ENCODE results near the gene C9orf50. TPM values are rescaled to one million over a fixed set of nuclear protein-coding genes. Genes with fewer than 3 reads are reported as not detected.
"Not testable (repeated sequence)": the region's sequence is repeated elsewhere in the genome, so short reads cannot be mapped to it uniquely, and the experiment has no call there.

C9orf50 gene
- polyA plus RNA-seq, 4 donors = 0.27 to 1.1 (median 0.49) TPM

DNA sequence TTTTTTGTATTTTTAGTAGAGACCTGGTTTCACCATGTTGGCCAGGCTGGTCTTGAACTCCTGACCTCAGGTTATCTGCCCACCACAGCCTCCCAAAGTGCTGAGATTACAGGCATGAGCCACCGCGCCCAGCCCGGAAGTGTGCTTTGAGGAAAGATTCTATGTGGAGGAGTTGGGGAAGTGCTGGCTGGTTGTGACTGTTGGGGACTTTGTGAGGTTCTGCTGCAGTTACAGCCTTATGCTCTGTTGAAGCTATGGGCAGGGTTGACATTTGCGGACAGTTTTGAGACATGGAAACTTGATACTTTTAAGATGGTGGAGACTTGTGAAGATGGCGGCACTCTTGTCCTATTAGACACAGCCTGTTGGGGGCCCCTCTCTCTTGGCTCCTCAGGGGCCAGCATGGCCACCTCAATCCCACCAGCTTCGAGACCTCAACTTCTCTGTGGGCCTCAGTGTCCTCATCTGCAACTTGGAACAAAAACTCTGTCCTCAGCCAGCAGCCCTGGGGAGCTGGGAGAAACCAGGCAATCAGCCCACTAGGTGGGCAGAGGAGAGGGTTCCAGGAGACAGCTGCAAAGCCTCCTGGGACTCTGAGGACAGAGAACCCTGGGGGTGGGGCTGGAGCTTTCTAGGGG is 24.9 kb downstream of the C9orf50 start:
- no peak for DNase-seq (ENCODE audit: low read depth in 4 of 4, low spot score in 3 of 4)

DNA sequence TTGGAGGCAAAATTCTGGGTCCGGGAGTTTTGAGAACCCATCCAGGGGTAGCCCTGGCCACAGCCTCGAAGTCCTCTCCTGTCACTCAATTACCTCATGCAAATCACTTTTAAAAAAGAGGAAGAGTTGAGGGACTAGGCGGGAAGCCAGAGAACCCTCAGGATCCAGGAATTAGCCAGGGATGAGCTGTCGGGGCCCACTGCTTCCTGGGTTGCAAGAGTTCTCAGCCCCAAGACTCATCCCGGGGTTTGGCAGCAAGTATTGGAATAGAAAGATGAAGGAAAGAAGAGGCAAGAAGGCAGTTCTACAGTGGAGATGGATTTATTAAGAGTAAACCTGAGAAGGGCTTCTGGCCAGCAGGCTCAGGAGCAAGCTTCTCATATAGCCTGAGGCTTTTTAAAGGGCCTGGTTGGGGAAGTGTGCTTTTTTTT is 25.6 kb downstream of the C9orf50 start:
- DNase-seq (ENCODE audit: low read depth in 4 of 4, low spot score in 3 of 4) = no peak

DNA sequence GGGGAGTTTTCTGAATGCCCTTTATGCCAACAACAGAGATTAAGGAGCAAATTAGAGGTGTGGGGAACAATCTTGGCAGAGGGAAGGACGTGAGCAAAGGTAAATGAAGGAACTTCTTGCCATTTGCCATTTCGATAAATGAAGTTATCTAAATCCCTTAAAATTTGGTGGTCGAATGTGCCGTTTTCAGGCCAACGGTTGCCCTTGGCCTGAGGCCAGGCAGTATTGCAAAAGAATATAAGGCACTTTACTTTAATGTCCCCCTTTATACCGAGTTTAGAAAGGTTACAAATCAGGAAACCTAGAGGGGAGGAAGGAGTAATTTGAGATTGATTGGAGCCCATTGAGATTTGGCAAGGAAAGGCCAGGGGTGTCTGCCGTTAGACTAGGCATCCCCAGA is 26.3 kb downstream of the C9orf50 start:
- no peak for DNase-seq (ENCODE audit: low read depth in 4 of 4, low spot score in 3 of 4)

DNA sequence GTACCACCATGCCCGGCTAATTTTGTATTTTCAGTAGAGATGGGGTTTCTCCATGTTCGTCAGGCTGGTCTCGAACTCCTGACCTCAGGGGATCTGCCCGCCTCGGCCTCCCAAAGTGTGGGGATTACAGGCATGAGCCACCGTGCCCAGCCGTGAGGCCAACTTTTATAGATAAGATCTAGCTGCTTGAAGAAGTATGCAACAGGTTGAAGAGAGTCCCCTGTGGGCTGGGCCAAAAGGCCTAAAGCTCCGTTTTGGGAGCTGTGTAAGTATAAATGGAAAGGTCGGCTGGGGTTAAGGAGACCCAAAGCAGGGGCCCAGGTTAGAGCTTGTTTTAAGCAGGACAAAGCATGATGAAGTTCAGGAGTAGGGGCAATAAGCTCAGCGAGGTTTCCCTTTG is 28.1 kb downstream of the C9orf50 start:
- DNase-seq (ENCODE audit: low read depth in 4 of 4, low spot score in 3 of 4) = not testable (repeated sequence)

DNA sequence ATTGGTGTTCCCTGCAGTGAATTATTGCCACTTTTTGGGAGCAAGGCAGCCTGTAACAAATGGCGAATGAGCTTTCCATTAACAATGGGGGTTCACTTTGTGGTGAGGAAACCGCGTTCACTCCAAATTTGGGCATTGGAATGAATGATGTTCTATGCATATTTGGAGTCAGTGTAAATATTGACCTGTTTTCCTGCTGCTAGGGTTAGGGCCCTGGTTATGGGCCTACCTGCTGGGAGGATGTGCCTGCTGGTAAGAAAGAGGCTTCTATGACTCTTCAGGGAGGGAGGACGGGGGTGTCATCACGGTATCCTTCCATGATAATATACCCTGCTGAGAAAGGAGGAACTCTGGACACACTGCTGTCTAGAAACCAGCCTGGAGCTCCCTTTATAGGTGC is 29.0 kb downstream of the C9orf50 start:
- DNase-seq (ENCODE audit: low read depth in 4 of 4, low spot score in 3 of 4) = no peak

DNA sequence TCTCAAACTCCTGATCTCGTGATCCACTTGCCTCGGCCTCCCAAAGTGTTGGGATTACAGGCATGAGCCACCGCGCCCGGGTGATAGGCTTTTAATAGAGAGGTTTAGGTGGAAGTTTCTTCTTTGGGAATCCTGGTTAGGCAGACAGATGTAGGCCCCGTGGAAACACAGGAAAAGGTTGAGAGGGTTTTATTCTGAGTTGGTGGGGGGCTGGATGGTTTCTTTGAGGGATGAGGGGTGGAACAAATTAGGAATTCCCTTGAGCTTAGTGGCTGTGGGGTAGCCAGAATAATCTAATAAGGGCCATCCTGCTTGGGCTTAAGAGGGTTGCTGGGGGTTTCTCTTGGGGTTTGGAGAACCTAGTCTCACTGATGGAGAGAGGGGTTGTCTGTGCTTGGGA is 30.4 kb downstream of the C9orf50 start:
- DNase-seq (ENCODE audit: low read depth in 4 of 4, low spot score in 3 of 4) = no peak

DNA sequence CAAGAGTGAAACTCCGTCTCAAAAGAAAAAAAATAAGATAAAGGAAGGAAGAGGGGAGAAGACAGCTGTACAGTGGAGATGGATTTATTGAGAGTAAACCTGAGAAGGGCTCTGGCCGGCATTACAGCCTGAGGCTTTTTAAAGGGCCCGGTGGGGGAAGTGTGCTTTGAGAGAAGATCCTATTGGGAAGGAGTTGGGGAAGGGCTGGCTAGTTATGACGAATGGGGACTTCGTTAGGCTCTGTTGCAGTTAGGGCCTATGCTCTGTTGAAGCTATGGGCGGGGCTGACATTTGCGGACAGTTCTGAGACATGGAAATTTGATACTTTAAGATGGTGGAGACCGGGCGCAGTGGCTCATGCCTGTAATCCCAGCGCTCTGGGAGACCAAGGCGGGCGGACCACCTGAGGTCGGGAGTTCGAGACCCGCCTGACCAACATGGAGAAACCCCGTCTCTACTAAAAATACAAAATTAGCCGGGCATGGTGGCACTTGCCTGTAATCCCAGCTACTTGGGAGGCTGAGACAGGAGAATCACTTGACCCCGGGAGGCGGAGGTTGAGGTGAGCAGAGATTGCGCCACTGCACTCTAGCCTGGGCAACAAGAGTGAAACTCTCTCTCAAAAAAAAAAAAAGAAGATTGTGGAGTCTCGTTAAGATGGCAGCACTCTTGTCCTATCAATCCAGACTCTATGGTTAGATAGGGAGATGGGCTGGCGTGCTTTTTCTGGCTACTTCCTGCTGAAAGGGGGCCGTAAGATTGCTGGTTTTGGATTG is 33.2 kb downstream of the C9orf50 start:
- DNase-seq (ENCODE audit: low read depth in 4 of 4, low spot score in 3 of 4) = no peak

DNA sequence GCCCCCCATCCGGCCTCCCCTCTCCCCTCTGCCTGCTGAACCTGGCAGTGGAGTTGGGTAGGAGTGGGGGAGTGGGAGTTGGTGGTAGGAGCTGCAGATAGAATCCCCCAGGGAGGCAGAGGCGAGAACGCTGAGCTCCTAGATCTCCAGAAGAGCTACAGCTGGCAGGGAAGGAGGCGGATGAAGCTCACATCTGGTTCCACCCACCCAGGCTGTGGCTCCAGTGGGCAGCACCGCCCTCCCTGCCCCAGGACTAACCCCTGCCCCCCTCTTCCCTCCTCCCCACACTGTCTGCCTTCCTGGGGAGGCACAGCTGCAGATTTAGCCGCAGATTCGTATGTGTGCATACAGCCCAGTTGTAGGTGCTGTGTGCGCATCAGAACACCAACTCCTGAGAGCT is 34.2 kb downstream of the C9orf50 start:
- DNase-seq (ENCODE audit: low read depth in 4 of 4, low spot score in 3 of 4) = no peak

DNA sequence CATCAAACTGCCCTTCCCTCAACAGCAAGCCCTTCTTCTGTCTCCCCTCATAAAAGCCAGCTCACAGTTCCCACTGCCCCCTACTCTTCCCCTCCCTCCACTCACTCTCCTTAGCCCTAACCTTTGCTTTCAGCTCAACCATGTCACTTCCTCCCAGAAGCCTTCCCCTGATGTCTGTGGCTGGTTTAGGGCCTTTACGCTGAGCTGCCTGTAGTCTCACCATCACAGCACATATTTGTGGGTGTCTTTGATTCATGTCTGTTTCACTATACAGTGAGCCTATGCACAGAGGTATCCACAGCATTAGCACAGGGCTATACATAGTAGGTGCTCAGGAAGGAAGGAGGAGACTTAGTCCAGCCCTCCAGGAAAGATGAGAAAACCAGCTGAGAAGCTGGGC is 34.7 kb downstream of the C9orf50 start:
- no peak for DNase-seq (ENCODE audit: low read depth in 4 of 4, low spot score in 3 of 4)

DNA sequence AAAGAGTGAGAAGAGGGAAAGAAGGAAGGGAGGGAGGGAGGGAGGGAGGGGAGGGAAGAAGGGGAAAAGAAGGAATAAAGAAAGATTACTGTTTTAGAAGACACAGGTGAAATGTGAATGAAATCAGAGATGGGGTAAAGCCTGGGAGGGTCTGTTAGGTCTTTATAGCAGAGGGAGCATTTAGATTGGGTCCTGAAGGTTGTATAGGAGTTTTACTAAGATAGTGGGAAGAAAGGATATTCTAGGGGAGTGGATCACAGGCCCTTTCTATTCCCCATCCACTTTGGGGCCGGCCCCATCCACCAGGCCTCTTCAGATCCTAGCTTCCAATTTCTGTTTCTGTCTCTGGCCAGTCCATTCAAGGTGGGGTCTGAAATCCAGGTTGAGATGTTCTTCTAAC is 35.5 kb downstream of the C9orf50 start:
- no peak for DNase-seq (ENCODE audit: low read depth in 4 of 4, low spot score in 3 of 4)

DNA sequence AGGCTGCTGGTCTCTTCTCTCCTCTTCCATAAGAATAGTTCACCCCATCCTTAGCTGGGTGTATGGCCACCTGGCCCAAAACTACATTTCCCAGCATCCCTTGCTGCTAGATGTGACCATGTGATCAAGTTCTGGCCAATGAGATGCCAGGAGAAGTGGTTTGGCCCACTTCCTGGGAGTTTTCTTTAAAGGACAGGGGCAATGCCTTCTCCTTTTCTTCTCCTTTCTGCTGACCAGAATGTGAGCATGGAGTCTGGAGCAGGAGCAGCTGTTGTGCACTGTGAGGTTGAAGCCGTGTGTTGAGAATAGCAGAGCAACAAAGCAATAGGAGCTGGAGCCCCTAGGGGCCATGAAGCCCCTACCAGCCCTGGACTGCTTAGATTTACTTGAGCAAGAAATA is 36.8 kb downstream of the C9orf50 start:
- no peak for DNase-seq (ENCODE audit: low read depth in 4 of 4, low spot score in 3 of 4)

DNA sequence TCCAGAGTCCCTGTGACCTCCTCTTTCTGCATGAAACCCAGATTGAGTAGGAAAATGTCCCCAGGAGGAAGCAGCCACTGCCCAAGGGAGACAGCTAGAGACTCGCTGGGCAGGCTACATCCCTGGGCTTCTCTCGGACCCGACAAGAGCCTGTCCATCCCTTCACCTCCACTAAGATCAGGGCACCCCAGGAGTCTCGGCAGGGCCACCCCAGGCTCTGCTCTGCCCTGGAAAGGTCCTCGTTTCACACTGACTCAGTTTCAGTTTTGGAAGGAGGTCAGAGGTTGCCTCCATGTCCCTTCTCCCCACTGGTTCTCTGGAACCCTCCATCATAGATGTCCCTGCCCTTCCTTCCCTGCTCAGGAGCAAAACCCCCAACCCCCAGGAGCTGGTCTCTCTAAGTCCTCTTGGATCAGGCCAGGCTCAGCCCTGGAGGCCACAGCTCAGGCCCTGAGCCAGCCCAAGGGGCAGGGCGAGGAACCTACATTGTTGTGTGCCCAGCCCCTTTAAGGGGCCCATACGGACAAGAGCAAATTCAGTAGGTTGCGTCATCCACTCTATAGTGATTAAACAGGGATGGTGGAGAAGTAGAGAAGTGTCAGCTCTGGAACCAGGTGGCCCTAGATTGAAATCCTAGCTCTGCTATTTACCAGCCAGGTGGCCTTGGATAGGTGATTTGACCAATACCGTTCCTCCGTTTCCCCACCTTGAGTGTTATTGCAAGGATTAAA is 37.4 kb downstream of the C9orf50 start:
- no peak for DNase-seq (ENCODE audit: low read depth in 4 of 4, low spot score in 3 of 4)

DNA sequence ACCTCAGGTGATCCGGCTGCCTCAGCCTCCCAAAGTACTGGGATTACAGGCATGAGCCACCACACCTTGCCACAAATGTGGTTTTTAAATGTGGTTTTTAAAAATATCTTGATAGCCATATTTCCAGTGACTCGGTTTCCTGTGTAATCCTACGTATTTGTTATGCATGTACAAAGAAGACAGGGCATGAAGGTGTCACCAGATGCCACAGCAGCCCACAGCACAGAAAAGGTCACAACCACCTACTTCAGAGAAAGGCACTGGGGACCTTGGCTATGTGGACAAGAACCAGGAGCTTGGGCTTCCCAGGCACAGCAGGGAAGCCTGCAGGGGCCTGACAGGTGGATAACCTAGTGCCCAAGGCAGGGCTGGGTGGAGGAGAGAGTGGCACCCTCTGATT is 38.0 kb downstream of the C9orf50 start:
- DNase-seq (ENCODE audit: low read depth in 4 of 4, low spot score in 3 of 4) = no peak

DNA sequence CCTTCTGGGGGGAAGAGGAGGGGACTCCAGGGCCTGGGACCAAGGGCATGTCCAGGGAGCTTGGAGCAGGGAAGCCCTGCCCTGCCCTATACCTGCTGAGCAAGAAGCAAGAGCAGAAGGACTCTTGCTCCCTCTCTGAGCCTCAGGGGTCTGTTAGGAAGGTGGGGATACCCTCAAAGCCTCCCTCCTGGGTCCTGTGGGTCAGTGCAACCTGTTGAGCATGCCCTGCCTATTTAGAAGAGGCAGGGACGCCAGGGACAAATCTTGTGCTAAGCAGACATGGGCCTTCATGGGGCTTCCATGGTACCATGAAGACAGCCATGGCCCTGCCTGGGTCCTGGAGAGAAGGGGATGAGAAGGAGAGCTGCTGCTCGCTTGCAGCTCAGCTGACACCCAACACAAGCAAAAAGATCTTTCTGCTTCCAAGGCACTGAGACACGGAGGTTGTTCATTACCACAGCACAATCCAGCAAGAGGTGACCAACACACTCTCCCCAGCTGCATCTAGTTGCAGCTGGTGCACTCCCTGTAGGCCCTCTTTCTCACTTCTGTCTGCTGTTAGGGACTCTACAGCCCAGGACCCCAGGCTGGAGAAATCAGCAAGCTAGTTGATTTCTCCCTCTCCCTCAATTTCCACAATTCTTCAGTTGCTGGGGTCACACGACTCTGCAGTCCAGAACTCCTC is 39.3 kb downstream of the C9orf50 start:
- no peak for DNase-seq (ENCODE audit: low read depth in 4 of 4, low spot score in 3 of 4)

DNA sequence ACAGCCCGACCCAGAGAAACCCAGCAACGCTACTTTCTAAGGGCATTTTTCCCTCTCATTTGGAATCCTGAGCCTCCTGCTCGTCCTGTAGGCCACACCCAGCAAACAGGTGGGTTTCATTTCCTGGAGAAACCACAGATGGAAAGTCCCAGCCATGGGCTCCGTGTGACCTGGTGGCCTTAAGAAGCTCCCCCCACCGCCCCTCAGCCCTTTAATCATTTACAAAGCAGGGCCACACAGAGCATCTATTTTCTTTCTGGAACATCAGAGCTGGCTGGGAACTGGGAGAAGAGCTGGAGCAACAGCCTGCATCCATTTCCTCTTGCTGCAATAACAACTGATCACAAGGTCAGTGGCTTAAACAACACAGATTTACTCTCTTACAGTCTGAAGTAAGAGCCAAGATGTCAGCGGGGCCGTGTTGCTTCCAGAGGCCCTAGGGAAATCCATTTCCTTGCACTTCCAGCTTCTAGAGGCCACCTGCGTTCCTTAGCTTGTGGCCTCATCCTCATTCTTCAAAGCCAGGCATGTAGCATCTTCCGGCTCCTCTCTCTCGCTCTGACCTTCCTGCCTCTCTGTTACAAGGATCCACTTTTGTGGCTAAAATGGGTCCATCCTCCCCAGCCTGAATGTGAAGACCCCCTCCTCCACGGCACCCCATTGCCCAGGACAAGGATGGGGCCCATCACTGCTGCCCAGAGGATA is 40.5 kb downstream of the C9orf50 start:
- no peak for DNase-seq (ENCODE audit: low read depth in 4 of 4, low spot score in 3 of 4)

DNA sequence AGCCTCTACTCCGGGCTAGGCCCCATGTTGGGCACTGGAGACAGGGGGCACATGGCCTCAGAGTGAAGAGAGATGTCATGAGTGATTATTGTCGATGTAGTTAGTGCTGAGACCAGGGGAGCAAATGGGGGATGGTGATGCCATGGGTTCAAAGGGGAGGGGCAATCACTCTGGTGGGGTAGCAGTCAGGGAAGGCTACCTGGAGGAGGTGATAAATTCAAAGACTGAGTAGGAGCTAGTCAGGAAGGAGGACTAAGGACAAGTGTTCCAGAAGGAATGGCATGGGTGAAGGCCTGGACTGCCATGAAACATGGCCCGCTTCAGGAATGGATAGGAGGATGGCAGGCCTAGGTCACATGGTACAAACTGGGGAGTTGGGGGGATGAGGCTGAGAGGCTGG is 41.6 kb downstream of the C9orf50 start:
- no peak for DNase-seq (ENCODE audit: low read depth in 4 of 4, low spot score in 3 of 4)

DNA sequence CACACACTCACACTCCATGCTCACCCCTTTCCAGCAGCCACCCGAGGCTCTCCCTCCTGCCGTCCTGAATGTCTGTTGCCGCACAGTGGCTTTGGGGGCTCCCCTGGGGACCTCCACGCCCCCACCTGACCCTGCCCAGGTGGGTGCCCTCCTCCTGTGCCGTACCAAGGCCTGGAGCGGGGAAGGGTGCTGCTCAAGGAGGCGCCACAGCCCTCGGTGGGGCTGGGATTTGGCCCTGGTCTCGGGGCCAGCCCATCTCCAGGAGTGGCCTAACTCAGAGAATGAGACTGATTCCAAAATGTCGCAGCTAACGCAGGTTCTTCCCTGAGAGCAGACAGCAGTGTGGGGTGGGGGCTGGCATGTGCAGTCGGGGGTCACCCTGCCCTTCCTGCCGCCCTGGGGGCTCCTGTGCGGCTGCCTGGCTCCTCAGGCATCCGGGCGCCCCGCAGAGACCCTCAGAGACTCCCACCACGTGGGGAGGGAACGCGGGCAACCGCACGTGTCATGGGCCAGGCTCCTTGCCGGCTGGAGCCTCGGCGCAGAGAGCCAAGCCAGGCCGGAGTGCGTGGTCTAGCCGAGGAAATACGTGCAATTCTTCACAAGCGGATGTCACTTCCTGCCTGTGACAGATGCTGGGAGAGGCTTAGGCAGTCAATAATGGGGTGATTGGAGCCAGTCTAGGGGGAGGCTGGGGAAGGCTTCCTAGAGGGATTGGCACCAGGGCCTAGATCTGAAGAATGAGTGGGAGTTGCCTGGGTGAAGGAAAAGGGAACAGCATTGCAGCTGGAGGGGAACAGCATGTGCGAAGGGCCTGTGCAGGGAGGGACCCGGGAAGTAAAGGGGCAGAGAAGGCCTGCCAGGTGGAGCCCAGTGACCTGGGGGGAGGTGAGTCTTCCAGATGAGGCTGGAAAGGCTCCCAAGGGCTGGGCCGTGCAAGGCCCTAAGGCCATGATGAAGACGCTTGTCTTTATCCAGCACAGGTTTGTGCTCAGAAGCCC is 44.1 kb downstream of the C9orf50 start:
- DNase-seq (ENCODE audit: low read depth in 4 of 4, low spot score in 3 of 4) = no peak

DNA sequence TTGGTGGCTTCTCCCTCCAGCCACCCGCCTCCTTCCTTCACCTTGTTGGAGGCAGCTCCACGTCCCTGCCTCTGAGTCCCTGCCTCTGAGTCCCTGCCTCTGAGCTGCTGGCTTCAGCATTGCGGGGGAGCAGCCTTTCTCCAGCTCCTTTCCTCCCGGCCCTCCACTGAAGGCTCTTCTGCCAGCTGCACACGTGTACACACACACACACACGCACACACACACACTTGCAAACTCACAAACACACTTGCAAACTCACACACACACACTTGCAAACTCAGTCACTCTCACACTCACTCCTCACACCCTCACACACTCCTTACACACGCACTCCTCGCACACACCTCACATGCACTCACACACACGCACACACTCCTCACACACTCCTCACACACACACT is 45.1 kb downstream of the C9orf50 start:
- no peak for DNase-seq (ENCODE audit: low read depth in 4 of 4, low spot score in 3 of 4)

DNA sequence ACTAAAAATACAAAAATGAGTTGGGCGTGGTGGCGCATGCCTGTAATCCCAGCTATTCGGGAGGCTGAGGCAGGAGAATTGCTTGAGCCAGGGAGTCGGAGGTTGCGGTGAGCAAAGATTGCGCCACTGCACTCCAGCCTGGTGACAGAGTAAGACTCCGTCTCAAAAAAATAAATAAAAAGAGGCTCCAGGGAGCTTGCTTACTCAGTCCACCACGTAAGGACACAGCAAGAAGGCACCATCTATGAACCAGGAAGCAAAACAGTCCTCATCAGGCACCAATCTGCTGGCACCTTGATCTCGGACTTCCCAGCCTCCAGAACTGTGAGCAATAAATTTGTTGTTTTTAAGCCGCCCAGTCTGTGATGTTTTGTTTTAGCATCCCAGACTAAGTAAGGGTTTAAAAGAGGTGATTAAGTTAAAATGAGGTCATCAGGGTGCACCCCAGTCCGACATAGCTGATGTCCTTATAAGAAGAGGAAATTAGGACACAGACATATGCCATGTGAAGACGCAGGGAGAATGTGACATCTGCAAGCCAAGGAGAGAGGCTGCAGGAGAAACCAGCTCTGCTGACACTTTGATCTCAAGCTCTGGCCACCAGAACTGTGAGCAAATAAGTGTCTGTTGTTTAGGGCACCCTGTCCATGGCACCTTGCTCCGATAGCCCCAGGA is 45.9 kb downstream of the C9orf50 start:
- no peak for DNase-seq (ENCODE audit: low read depth in 4 of 4, low spot score in 3 of 4)
